ENCODE data around the gene PHF10.

Gene PHF10

DNA sequence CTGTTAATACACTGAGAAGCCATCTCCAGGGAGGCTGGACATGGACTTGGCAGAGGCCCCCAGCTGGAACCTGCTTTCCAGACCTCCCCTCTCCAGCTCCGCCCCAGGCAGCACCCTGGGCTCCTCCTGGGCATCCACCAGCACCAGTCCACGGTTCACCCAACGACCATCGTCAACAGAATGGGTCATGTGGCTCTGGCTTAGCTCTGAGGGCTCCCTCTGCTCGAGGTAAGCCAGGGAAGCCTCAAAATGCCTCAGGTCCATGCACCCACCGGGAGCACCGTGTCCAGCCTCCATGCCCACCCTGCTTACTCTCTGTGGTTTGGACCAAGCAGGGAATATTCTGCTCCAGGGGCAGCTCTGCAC is 62.9 kb downstream of the PHF10 start:
- Histone ChIP-seq H3K4me2 (ENCODE audit: insufficient read depth, low read length) (no peak overlapping the region), H3K9me3 (ENCODE audit: insufficient read depth, low read length, severe bottlenecking) (no peaks in the 10 kb centered on the region), H3K79me2 (ENCODE audit: insufficient read depth, low read length) (no peaks in the 10 kb centered on the region), H3K36me3 (ENCODE audit: insufficient read depth, low read length) (peaks cover 61% of the 10 kb centered on the region), H2AFZ (ENCODE audit: low read depth, low read length) (no peak overlapping the region), H3K9ac (ENCODE audit: low read depth, low read length) (no peak overlapping the region), H3K27ac (ENCODE audit: low read length) (no peak overlapping the region), H3K4me1 (ENCODE audit: insufficient read depth, low read length) (no peaks in the 10 kb centered on the region), H3K27me3 (ENCODE audit: insufficient read depth, low read length, poor library complexity) (no peaks in the 10 kb centered on the region), H3K4me3 (ENCODE audit: low read depth in 1 of 2, low read length in 2 of 2) (no peak overlapping the region), H4K20me1 (ENCODE audit: insufficient read depth, low read length) (no peaks in the 10 kb centered on the region; the same call in 1 of the 2 replicates)
- TF ChIP-seq, protein P1, sequence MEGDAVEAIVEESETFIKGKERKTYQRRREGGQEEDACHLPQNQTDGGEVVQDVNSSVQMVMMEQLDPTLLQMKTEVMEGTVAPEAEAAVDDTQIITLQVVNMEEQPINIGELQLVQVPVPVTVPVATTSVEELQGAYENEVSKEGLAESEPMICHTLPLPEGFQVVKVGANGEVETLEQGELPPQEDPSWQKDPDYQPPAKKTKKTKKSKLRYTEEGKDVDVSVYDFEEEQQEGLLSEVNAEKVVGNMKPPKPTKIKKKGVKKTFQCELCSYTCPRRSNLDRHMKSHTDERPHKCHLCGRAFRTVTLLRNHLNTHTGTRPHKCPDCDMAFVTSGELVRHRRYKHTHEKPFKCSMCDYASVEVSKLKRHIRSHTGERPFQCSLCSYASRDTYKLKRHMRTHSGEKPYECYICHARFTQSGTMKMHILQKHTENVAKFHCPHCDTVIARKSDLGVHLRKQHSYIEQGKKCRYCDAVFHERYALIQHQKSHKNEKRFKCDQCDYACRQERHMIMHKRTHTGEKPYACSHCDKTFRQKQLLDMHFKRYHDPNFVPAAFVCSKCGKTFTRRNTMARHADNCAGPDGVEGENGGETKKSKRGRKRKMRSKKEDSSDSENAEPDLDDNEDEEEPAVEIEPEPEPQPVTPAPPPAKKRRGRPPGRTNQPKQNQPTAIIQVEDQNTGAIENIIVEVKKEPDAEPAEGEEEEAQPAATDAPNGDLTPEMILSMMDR (IDR thresholded peaks at IDR 0.05; ENCODE audit: borderline replicate concordance, extremely low read depth, low read length, poor library complexity, severe bottlenecking), result no peak
- no peak for TF ChIP-seq EZH2 (IDR thresholded peaks at IDR 0.05; ENCODE audit: borderline replicate concordance, low read depth, low read length, severe bottlenecking)
- no peak for ATAC-seq (ENCODE audit: insufficient read depth, low read depth)
- no peak for DNase-seq

DNA sequence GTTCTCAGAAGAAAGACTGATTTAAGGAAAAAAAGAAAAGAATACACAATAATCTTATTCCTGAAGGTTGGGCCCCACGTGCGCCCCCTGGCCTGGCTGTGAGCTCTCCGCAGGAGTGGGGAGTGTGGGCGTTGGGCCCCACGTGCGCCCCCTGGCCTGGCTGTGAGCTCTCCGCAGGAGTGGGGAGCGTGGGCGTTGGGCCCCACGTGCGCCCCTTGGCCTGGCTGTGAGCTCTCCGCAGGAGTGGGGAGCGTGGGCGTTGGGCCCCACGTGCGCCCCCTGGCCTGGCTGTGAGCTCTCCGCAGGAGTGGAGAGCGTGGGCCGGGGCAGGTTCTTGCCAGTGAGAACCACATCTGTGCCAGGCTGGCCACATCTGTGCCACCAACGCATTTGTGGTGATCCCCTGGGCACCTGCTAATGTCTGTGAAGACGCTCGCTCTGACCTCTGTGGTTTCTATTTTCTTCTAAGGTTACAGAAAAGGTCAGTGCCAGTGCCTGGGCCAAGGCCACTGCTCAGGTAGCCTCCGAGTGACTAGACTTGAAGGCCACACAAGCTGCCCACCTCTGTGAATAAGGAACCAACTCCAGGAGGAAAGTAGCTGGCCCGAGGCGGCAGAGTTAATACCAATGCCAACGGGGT is 63.4 kb downstream of the PHF10 start:
- Histone ChIP-seq H4K20me1 (ENCODE audit: insufficient read depth, low read length) (no peaks in the 10 kb centered on the region; the same call in 1 of the 2 replicates), H3K4me1 (ENCODE audit: insufficient read depth, low read length) (no peaks in the 10 kb centered on the region), H3K4me2 (ENCODE audit: insufficient read depth, low read length) (no peak overlapping the region), H3K27ac (ENCODE audit: low read length) (no peak overlapping the region), H3K27me3 (ENCODE audit: insufficient read depth, low read length, poor library complexity) (no peaks in the 10 kb centered on the region), H3K36me3 (ENCODE audit: insufficient read depth, low read length) (peaks cover 61% of the 10 kb centered on the region), H3K79me2 (ENCODE audit: insufficient read depth, low read length) (no peaks in the 10 kb centered on the region), H3K9me3 (ENCODE audit: insufficient read depth, low read length, severe bottlenecking) (no peaks in the 10 kb centered on the region), H2AFZ (ENCODE audit: low read depth, low read length) (no peak overlapping the region), H3K4me3 (ENCODE audit: low read depth in 1 of 2, low read length in 2 of 2) (no peak overlapping the region), H3K9ac (ENCODE audit: low read depth, low read length) (no peak overlapping the region)
- DNase-seq, result no peak
- no peak for ATAC-seq (ENCODE audit: insufficient read depth, low read depth)
- TF ChIP-seq, protein P1 (IDR thresholded peaks at IDR 0.05; ENCODE audit: borderline replicate concordance, extremely low read depth, low read length, poor library complexity, severe bottlenecking), result no peak
- no peak for TF ChIP-seq EZH2 (IDR thresholded peaks at IDR 0.05; ENCODE audit: borderline replicate concordance, low read depth, low read length, severe bottlenecking)

- Histone ChIP-seq H3K9me3 (ENCODE audit: insufficient read depth, low read length, severe bottlenecking) (no peaks in the 10 kb centered on the region), H3K27me3 (ENCODE audit: insufficient read depth, low read length, poor library complexity) (no peaks in the 10 kb centered on the region), H2AFZ (ENCODE audit: low read depth, low read length) (no peak overlapping the region), H3K4me2 (ENCODE audit: insufficient read depth, low read length) (no peak overlapping the region), H3K4me1 (ENCODE audit: insufficient read depth, low read length) (no peaks in the 10 kb centered on the region), H3K4me3 (ENCODE audit: low read depth in 1 of 2, low read length in 2 of 2) (no peak overlapping the region), H3K9ac (ENCODE audit: low read depth, low read length) (no peak overlapping the region), H3K27ac (ENCODE audit: low read length) (no peak overlapping the region), H3K36me3 (ENCODE audit: insufficient read depth, low read length) (peaks cover 55% of the 10 kb centered on the region), H4K20me1 (ENCODE audit: insufficient read depth, low read length) (no peaks in the 10 kb centered on the region; the same call in 1 of the 2 replicates), H3K79me2 (ENCODE audit: insufficient read depth, low read length) (no peaks in the 10 kb centered on the region)
- DNase-seq, result no peak
- TF ChIP-seq, protein P1 (IDR thresholded peaks at IDR 0.05; ENCODE audit: borderline replicate concordance, extremely low read depth, low read length, poor library complexity, severe bottlenecking), result no peak
- ATAC-seq (ENCODE audit: insufficient read depth, low read depth), result no peak
Observed at GRCh38 chr6:169659820-169660610, 64.3 kb downstream of the PHF10 start.
